ENCODE measurements around the gene CHRNA5.

The CHRNA5 gene

DNA sequence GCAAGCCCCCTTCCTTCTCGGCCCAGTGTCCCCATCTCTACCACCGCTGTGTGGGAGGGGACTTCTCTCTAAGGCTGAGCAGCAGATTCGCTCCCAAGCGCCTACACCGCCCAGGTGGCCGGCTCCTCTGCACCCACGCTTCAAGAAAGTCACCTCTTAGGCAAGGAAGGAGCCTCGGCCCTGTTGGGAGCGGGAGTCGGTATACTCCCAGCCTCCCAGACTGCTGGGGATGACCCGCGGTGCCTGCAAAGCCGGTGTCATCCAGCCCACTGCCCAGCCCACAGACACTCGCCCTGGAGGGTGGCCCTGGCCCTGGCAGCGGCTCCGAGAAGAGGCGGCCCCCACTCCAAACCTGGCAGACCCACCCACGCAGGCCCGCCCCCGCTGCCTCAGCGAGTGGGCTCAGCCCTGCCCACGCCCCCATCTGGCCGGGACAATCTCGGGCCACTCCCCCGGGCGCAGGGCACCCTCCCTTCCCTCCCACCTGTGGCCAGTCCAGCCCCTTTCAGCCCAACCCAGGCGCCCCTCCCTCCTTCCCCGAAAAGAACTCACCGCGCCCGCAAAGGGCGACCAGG is 75.3 kb downstream of the CHRNA5 start:
- DNase-seq (ENCODE audit: low read depth in 2 of 2), result no peak

DNA sequence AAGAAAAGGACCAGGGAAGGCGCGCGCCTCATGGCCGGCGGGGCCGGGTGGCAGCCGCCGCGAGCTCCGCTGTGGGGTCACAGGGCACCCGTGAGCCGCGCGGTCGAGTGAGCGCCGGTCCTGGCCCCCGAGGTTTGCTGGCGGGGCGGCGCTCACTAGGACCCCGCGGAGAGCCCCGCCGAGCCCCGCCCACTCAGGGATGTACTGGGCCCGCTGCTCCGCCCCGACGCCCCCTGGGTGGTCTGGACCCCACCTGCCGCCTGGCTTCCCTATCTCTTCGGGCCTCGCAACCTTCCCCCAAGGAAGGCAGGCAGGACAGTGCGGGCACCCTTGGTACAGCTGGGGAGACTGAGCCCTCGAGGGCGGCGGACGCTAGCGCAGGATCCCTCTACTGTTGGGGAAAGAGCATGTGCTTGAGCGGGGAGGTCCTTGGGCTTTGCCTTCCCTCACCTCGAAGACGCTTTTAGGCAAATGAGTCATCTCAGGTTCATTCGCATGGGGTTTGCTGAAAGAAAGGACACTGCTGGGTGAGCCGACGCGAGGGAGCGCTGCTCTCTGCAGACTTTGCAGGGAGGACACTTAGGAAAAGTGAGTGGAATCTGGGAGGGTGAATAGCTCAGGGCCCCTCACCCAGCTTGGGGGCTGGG is 75.9 kb downstream of the CHRNA5 start, which contains the start of gene CHRNB4:
Gene CHRNB4 (minus strand): TSS at position 109 of the 647 bp plus-strand sequence. CDS start 77 bp downstream, at position 32.
- no peak for DNase-seq (ENCODE audit: low read depth in 2 of 2)

DNA sequence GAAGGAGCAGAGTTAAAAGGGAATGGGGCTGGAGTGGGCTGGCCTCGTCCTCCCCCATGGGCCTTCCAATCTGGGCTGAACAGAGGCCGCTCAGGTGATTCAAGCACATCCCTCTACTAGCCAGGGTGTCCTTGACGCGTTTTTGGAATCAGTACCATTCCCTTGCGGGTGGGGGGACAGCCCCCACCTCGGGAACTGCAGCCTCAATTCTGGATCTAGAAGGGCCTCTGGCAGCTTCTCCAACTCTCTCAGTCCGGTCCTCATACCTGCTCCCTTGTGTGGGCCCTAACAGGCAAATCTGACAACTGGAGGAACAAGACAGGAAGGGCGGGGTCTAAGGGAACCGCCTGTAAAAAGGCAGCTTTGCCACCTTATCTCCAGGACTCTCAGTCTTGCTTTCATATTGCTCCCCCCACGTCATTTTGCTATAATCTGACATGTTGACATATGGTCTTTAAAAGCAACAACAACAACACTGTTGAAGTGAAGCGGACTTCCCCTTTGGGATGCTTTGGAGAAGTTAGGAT is 76.5 kb downstream of the CHRNA5 start:
- DNase-seq (ENCODE audit: low read depth in 2 of 2), result no peak

DNA sequence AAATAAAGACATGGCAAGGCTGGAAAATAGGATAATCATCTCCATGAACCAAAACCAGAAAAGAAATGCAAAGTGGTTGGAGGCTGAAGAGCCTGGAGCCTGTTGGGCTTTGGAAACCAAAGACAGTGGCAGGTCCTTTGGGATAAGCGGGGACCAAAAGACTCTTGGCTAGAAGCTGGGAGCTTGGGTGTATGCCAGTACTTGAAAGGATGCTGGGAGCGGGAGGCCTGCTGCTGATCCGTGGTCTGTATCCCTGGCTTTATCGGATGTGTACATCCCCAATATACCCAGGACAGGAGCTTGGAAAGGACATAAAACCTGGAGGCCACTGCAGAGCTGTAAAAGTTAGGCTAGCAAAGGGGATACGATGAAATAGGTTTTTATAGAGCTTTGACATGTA is 77.0 kb downstream of the CHRNA5 start:
- no peak for DNase-seq (ENCODE audit: low read depth in 2 of 2)
